GM15510 (cell line): Measurements from ENCODE around the gene MDK.

Source experiments
- POLR2A ChIP-seq: IDR thresholded peaks from 3 replicates; pipeline ENCODE4 v1.6.1; 2011; ENCODE audit warnings: borderline replicate concordance; ENCODE audit not compliant: insufficient read length; ENCODE audit errors: extremely low read depth

Gene MDK

GRCh38 chr11:46382646-46383403 is 1.4 kb downstream of the MDK start:
- no peak for TF ChIP-seq POLR2A

GRCh38 chr11:46383404-46383758 is 1.9 kb downstream of the MDK start:
- TF ChIP-seq POLR2A, result no peak

- no peak for TF ChIP-seq POLR2A
Observed at GRCh38 chr11:46383974-46384701, 2.7 kb downstream of the MDK start.

- TF ChIP-seq POLR2A, result no peak
Observed at GRCh38 chr11:46385169-46386004, 3.9 kb downstream of the MDK start.

- no peak for TF ChIP-seq POLR2A
Observed at GRCh38 chr11:46386005-46386578, 4.6 kb downstream of the MDK start.

- no peak for TF ChIP-seq POLR2A
Observed at GRCh38 chr11:46386674-46387073, 5.2 kb downstream of the MDK start.

- TF ChIP-seq POLR2A, result no peak
Observed at GRCh38 chr11:46387456-46387855, 6.0 kb downstream of the MDK start.

GRCh38 chr11:46387919-46388618 is 6.6 kb downstream of the MDK start:
- TF ChIP-seq POLR2A, result no peak

GRCh38 chr11:46388619-46389449 is 7.4 kb downstream of the MDK start:
- TF ChIP-seq POLR2A, result no peak

- no peak for TF ChIP-seq POLR2A
Observed at GRCh38 chr11:46389450-46390330, 8.2 kb downstream of the MDK start.

- TF ChIP-seq POLR2A, result no peak
Observed at GRCh38 chr11:46390331-46391171, 9.1 kb downstream of the MDK start.

- TF ChIP-seq POLR2A, result no peak
Observed at GRCh38 chr11:46391186-46391577, 9.7 kb downstream of the MDK start.
